HPDE6-E6E7 (cell line): Measurements from ENCODE around the gene AKIRIN2.
"Not testable (repeated sequence)": the region's sequence is repeated elsewhere in the genome, so short reads cannot be mapped to it uniquely, and the experiment has no call there.

Source experiments
- DNase-seq: peaks from one replicate; pipeline ENCODE4 v3.0.0; 2011; ENCODE audit warnings: missing footprints; ENCODE audit errors: extremely low spot score

Gene AKIRIN2

DNA sequence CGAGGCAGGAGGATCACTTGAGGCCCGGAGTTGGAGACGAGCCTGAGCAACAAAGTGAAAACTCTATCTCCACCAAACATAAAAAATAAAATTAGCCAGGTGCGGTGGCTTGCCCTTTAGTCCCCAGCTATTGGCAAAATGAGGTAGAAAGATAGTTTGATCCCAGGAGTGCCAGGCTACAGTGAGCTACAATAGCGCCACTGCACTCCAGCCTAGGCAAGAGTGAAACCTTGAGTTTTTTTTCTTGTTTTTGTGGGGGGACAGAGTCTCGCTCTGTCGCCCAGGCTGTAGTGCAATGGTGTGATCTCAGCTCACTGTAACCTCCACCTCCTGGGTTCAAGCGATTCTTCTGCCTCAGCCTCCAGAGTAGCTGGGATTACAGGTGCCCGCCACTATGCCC lies 14.1 kb downstream of the AKIRIN2 start:
- DNase-seq: not testable (repeated sequence)

DNA sequence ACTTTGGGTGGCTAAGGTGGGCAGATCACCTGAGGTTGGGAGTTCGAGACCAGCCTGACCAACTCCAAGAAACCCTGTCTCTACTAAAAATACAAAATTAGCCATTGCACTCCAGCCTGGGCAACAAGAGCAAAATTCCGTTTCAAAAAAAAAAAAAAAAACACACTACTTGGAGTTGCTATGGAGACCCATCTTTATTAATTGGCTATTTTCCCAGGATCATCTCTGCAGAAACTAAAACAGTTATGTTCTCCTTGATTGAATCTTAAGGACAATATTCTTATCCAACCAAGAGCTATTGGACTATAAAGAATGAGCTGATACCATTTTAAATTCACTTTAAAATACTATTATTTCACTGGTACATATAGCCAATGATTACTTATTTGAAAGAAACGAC lies 14.7 kb downstream of the AKIRIN2 start:
- no peak for DNase-seq

DNA sequence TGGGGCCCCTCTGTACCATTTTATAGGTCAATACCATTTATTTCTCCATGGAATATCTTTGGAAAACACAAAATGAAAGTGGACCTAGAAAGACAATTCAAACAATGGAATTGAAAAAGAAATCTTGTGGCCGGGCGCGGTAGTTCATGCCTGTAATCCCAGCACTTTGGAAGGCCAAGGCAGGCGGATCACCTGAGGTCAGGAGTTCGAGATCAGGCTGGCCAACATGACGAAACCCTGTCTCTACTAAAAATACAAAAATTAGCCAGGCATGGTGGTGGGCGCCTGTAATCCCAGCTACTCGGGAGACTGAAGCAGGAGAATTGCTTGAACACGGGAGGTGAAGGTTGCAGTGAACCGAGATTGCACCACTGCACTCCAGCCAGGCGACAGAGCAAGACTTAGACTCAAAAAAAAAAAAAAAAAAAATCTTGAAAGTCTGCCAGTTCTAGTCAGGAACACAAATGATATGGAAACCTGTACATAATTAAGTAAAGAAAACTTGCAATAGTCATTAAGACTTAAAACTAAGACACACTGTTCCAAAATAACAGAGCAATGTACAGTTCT lies 15.3 kb downstream of the AKIRIN2 start:
- not testable (repeated sequence) for DNase-seq

DNA sequence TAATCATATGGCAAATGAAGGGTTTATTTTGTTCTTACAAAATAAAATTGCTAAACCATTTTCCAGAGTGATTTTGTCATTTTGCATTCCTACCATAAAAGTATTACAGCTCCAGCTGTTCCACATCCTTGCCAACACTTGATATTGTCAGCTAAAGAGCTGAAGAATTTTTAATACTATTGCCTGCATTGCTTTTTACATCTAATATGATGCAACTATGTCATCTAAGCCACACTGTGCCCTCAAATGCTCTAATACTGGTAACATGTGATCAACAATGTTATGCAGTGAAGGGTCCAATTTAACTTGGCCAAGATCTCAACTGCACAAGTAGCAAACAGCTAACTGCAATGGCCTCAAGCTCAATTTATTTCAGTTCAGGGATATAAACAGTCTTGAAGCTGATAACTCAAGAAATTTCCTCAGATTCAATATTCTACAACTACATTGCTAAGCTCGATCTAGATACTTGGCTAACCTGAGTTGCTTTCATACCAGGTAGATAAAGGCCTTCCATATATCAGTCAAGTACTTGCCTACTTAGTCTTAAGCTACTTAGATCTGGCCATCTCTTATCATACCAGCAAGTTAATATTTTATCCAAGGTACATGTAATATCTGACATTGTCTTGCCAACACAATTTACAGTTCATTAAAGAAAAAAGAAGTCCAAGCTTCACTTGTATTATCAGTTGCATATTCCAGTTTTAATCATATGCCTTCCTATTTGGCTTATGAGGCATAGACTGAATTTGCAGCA lies 17.0 kb downstream of the AKIRIN2 start:
- no peak for DNase-seq

DNA sequence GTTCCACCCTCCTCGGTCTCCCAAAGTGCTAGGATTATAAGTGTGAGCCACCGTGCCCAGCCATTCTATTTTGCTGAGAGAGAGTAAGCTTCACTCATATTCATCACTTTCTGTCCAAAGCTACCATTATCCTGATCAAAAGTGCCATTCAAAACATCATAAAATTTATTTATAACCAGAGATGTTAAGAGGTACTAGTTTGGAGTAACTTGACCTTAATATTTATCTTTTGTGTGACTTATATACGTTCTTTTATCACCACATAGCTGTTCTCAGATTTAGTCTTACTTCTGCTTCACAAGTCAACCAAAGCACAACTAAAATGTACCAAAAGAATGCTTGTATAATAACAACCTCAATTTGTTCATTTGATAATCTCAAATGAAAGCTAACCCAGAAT lies 18.1 kb downstream of the AKIRIN2 start:
- DNase-seq: no peak

DNA sequence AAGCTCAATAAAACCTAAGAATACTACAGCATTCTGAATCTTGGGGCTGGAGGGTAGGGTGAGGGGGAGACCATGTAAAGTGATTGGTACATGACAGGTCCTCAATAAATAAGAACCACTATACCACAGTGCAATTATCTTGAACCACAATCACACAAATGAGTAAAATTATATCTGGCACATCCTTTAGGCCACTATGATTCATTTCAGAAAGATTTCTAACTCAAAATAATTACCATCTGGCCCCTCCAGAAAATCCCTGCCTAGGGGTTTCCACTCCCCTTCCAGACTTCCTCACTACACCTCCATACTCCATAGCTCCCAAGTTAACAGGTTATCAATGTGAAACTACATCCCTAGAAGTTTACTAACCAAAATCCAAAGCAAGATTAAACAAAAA lies 19.7 kb downstream of the AKIRIN2 start:
- no peak for DNase-seq

DNA sequence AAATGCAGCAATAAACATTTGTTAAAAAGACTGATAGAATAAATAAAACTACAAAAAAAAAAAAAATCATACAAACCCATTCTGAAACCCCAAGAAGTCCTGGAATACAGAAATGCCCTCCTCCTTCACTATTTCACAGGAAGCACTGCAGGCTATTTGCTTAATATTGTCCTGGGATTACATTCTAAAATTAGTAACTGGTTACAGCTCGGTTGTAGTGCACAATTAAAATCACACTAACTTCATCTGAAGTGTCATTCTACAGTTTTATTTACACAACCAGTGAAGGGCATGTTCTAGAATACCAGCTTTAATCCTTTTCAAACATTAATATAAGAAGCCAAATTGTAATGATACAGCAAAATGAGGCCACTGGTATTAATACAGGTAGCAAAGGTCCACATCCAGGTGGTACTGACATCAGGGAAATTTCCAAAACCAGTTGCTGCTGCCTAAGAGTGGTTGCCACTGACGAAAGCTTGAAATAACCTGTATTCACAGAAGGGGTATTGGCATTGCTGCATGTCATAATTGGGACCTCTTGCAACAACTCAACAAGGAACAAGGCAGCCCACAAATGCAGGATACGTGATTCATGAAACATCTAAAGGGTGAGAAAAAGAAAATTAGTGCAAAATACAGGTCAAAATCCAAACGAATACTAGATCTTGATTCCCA lies 26.9 kb downstream of the AKIRIN2 start:
- no peak for DNase-seq

DNA sequence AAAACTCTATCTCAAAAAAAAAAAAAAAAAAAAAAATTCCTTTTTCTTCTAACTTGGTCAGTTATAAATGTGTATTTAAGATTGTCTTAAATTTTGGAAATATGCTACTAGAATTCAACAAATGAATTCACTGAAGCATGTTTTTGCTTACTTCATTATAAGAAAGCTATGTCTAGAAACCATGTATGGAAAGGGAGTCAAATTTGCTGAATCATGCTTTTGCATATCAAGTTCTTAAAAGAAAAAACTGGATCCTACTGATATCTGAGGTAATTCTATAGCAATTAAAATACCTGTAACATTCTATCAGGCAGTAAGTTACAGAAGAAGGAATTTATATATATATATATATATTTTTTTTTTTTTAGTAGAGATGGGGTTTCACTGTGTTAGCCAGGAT lies 27.7 kb downstream of the AKIRIN2 start:
- no peak for DNase-seq

DNA sequence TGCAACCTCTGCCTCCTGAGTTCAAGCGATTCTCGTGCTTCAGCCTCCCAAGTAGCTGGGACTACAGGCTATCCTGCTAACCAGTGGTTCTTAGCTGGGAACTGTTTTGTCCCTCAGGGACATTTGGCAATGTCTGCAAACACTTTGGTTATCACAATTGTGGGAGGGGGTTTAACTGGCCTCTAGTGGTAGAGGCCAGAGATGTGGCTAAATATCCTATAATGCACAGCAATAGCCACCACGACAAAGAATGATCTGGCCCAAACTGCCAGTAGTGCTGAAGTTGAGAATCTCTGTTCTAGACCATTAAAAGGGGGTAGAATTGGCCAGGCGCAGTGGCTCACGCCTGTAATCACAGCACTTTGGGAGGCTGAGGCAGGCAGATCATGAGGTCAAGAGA lies 28.8 kb downstream of the AKIRIN2 start:
- no peak for DNase-seq

DNA sequence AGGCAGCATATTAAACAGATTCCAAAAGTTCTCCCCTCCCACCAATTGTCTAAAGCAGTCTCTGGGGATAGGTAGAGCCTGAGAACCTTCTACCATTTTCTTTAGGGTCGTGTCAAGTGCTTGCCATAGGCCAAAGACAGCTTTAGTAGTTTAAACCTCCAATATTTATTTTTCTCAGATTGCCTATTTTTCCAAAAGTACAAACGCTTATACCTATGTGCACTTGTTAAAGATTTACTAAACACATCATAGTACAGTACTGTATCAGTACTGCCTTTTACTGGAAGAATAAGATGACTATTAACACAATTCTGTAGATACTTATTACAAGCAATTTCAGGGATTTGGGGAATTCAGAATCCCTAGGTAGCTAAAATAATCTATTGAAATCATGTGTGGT lies 29.4 kb downstream of the AKIRIN2 start:
- no peak for DNase-seq

DNA sequence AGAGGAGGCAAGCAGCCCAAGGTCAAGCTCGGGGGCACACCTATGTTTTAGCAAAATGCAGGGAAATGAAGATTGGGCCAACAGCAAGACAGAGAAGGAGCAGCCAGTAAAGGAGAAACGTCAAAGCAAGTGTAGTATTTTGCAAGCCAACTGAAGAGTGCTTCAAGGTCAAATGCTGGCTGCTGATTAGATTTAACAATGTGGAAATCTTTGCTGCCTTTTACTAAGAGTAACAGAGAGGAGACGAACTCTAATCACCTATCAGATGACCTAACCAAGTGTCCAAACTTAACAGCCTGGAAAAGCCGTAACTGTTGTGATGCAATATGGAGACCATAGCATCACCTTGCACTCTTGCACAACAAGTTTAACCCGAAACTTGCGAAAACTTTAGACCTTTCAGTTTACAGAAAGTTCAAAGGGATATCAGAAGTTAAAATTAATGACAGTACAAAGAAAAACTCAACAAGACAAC lies 30.4 kb downstream of the AKIRIN2 start:
- no peak for DNase-seq

DNA sequence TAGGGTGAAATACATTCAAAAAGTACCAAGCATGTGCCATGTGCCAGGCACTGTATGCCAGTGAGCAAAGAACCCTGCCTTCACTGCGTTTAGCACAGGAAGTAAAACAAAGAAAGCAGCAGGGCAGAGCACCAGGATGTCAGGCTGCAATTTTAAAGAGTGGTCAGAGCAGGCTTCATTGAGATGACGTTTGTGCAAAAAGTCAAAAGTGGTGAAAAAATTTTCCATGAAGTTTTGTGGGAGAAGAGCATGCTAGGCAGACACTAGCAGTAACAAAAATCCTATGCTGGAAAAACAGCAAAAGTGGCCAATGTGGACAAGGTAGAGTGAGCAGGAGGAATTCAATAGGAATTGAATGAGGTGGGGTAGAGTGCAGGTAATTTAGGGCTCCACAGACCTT lies 31.3 kb downstream of the AKIRIN2 start:
- DNase-seq: no peak

DNA sequence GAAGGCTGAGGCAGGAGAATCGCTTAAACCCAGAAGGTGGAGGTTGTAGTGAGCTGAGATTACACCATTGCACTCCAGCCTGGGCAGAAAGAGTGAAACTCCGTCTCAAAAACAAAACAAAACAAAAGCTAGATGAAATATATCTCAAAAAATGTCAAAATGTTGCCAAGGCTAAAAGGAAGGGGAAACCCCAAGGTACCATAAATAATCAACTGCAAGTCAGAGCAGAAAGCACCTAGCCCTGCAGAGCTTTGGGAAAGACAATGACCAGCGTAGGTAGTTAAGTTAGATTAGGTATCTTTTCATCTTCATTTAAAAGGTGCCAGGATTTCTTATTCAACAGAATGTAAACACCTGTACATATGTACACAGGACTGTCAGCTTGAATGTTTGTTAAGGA lies 33.0 kb downstream of the AKIRIN2 start:
- no peak for DNase-seq

DNA sequence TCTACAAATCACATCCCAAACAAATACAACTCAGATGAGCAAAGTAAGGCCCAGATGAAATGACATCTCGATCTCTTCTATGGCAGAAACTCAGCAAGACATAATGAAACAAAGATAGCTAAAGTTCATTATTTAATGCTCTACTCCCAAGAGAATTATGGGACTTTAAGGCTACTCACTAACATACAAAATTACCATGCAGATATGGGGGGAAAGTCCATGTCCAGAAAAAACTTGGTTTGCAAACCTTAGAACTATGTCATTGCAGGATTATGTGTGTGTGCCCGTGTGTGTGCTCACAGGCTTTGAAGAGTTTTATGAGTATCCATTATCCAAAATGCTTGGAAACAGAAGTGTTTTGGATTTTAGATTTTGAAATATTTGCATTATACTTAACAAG lies 34.0 kb downstream of the AKIRIN2 start:
- no peak for DNase-seq

DNA sequence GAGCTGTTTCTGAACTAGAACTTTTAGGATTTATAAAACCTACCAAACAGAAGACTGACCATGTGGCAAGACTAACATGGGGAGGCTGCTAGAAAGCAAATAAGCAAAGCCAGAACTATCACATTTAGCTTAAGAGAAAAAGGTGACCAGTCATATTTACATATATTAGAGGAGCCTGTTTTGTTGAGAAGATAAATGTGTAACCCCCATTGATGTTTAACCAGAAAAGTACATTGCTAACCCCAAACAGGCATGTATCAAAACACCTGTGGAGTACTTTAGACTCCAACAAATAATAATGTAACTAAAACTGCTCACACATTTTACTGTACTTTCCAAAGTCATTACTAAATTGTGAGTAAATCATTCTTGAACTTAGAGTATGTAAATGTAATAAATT lies 35.0 kb downstream of the AKIRIN2 start:
- DNase-seq: no peak

DNA sequence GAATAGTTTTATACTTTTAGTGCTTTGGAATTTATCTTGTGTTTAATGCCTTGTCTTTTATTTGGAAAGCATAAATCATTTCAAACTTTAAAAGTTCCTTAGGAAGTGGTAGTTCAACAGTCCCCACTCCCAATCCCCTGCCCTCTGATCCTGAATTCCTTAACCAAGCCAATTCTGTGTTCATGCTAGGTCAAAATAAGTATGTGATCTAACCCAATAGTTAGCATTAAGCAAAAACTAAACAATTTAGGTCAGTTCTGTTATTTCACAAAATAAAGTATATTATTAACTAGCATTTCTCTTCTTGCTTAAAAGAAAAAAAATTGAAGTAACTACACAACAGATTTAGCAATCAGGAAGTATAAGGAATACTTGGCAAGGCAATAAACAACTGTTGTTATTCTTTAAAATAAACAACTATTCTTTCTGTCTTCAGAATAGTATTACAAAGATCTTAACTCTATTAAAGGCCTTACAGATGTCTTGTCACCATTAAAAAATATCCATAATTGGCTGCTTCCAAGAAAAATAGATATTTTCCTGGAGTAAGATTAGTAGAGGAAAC lies 37.0 kb downstream of the AKIRIN2 start:
- DNase-seq: no peak

DNA sequence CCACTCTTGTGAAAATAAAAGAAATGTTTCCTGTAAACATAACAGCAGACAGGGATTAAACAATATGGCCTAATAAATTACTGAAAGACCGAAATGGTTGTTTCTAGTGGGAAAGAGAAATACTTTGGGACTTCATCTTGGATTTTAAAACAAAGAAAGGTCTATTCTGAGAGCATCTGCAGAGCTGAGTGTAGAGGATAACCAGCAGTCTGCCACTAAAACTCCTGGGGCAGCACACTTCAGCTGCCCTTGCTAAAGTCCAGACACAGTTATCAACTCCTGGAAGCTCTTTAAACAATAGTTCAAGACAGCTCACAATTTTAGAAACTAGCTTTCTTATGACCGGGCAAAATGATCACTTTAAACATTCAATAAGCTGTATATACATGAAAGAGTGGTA lies 38.6 kb downstream of the AKIRIN2 start:
- no peak for DNase-seq

DNA sequence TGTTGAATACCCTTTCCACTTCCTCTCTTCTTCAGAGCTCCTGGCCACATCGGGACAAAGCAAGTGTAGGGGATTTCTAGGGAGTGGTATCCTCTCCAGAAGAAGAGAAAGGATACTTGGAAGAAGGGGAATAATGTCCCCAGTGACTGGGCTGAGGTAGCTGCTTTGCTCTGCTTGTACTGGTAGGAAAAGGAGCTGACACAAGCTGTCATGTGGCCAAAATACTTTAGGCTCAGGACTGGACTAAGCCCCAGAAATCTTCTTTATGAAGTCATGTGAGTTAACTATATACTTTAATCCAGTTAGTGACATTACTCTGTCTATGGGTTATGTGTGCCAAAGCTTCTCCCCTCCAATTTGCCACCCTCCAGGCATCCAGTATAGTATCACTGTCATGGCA lies 40.5 kb downstream of the AKIRIN2 start:
- DNase-seq: no peak

DNA sequence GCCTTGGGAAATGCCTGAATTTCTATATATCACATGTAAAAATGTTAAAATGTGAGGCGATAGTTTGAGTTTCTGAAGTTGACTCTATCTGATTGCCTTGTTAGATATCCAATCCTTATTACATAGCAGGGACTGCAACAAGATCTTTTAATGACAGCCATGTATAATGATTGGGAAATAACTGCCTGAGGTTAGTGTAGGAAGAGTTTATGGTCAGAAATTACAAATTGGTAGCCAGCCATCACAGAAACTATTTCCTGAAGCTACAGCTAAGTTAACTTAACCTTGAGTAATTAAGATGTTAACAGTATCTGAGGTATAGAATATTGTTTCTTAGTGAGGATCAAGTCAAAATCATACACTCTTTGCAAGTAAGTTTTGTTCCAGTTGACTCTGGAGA lies 41.0 kb downstream of the AKIRIN2 start:
- no peak for DNase-seq

DNA sequence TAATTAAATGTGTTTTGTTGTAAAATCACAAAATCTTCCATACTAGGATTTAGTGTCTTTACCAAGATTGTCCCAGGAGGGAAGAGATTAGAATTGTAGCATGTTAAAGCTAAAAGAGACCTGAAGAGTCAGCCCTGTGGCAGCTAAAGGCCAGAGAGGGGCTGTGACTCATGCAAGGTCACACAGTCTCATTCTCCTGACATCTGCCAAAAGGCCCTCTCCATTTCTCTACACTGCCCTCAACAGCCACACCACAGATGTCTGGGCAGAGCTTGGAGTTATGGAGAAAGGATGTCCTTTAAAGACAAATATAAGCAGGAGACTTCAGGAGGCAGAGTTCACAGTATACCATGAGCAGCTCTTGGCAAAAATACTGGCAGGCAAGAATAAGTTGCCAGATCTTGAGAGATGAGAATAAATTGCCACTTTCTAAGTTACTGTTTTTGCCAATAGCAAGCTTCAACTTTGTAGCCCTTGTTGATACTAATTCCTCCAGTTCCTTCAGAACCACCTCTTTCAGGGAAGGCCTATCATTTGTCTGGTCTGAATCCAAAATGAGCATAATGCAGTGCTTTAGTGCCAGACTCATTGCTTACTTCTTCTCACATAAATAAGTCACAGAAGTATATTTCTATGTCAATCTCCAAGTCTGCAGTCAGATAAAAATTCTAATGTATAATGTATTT lies 41.7 kb downstream of the AKIRIN2 start:
- no peak for DNase-seq

DNA sequence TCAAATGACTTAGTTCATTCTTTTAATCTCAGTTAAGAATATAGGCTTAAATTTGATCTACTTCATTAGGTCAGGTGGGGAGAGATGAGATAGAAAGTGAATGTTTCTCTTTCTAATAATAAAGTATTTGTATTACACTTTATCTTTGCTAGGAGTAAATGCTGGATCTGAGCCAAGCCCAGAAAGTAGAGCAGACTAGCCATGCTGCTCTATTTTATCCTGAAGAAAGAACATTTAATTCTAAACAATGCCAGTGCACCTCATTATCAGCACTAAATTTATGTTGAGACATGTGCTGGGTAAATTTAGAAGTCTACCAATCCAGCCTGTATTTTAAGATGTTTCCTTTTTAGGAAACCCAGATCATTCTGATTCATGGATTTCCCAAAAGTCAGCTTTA lies 43.5 kb downstream of the AKIRIN2 start:
- no peak for DNase-seq

DNA sequence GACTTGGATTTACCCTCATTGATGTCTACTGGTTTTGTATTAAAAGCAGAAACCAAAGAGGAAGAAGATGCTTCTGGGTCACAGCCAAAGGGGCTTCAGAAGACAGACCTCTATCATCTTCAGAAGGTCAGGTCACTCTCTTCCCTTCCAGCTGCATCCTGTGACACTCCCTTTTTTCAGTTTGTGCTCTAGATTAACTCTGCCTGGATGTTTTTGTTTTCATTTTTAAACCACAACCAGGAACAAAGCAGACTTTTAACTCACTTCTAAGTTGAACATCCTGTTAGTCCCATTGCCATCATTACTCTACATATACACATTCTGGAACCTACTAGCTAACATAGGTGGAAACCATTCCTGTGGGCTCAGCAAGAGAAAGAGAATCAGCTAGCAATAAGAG lies 45.2 kb downstream of the AKIRIN2 start:
- no peak for DNase-seq
